Fibroblast of peridontal ligament (primary cell): ENCODE results near the gene TMBIM6.
"Not testable (repeated sequence)": the region's sequence is repeated elsewhere in the genome, so short reads cannot be mapped to it uniquely, and the experiment has no call there.

Experiments used
- DNase-seq: peaks from one replicate; pipeline ENCODE4 v3.0.0-alpha.2; 2010; ENCODE audit errors: extremely low read depth

Gene TMBIM6

GRCh38 chr12:49730050-49730449 is 11.3 kb upstream of the TMBIM6 start:
- no peak for DNase-seq

- no peak for DNase-seq
These were observed 10.7 kb upstream of the TMBIM6 start for GRCh38 chr12:49730568-49731101.

- no peak for DNase-seq
These were observed 7.9 kb upstream of the TMBIM6 start for GRCh38 chr12:49733219-49734017.

- not testable (repeated sequence) for DNase-seq
These were observed 6.5 kb upstream of the TMBIM6 start for GRCh38 chr12:49734900-49735299.

- DNase-seq = not testable (repeated sequence)
These were observed 2.6 kb upstream of the TMBIM6 start for GRCh38 chr12:49738721-49739120.

GRCh38 chr12:49740277-49740676 is 1.1 kb upstream of the TMBIM6 start:
- not testable (repeated sequence) for DNase-seq

GRCh38 chr12:49741882-49742620 is 694 bp downstream of the TMBIM6 start:
- peak; percentile 78 for DNase-seq

GRCh38 chr12:49744363-49744885 is 3.1 kb downstream of the TMBIM6 start:
- DNase-seq = no peak

- peak; percentile 45 for DNase-seq
These were observed 6.9 kb downstream of the TMBIM6 start for GRCh38 chr12:49748306-49748705.

- DNase-seq = peak; percentile 18
These were observed 7.4 kb downstream of the TMBIM6 start for GRCh38 chr12:49748800-49749199.

GRCh38 chr12:49750027-49750995 is 9.0 kb downstream of the TMBIM6 start:
- peak; percentile 71 for DNase-seq

- no peak for DNase-seq
These were observed 9.6 kb downstream of the TMBIM6 start for GRCh38 chr12:49750996-49751393.

GRCh38 chr12:49761677-49762467 is 20.5 kb downstream of the TMBIM6 start:
- DNase-seq = no peak

GRCh38 chr12:49762468-49762847 is 21.1 kb downstream of the TMBIM6 start:
- DNase-seq = no peak

- peak; percentile 45 for DNase-seq
These were observed 21.7 kb downstream of the TMBIM6 start for GRCh38 chr12:49763006-49763591.

GRCh38 chr12:49764126-49764525 is 22.8 kb downstream of the TMBIM6 start:
- no peak for DNase-seq

GRCh38 chr12:49766115-49766455 is 24.7 kb downstream of the TMBIM6 start:
- DNase-seq = no peak

GRCh38 chr12:49767333-49767732 is 26.0 kb downstream of the TMBIM6 start:
- DNase-seq = no peak

GRCh38 chr12:49773102-49773501 is 31.7 kb downstream of the TMBIM6 start:
- not testable (repeated sequence) for DNase-seq

- DNase-seq = peak; percentile 86
These were observed 35.1 kb downstream of the TMBIM6 start for GRCh38 chr12:49776413-49776812.
